Mesangial cell (primary cell): Measurements from ENCODE around the gene GOLGA8T. TPM values are rescaled to one million over a fixed set of nuclear protein-coding genes. Genes with fewer than 3 reads are reported as not detected.

Source experiments
- total RNA-seq: library from RNA; depleted of rRNA; stranded (reverse); fragments of >200 nt; gene quantifications from 2 replicates; pipeline ENCODE4 v1.2.3, GENCODE V29; 2015

The GOLGA8T gene, protein sequence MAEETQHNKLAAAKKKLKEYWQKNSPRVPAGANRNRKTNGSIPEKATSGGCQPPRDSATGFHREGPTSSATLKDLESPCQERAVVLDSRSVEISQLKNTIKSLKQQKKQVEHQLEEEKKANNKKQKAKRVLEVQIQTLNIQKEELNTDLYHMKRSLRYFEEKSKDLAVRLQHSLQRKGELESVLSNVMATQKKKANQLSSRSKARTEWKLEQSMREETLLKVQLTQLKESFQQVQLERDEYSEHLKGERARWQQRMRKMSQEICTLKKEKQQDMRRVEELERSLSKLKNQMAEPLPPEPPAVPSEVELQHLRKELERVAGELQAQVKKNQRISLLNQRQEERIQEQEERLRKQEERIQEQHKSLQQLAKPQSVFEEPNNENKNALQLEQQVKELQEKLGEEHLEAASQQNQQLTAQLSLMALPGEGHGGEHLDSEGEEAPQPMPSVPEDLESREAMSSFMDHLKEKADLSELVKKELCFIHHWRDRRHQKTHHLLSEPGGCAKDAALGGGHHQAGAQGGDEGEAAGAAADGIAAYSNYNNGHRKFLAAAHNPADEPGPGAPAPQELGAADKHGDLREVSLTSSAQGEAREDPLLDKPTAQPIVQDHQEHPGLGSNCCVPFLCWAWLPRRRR
- total RNA-seq, result not detected in 2 replicates

DNA sequence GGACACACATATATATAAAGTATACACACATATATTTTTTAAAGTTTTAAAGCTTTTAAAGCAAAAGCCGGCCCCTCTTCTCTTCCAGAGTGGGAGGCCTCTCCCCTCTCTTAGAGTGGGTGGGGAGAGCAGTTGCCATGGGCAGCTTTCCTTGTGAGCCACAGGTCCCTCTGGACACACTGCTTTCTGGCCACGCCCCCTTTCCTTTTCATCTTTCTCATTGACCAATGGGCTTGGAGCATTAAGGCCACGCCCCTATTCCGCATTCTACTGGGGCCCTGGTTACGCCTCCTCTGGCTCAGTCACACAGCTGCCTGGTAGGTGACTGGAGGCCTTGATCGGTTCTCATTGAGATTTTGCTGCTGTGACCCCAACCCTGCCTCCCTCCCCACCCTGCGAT, at the start of gene GOLGA8T:
Gene GOLGA8T, plus strand, starts transcription at position 301 of the 400 bp plus-strand sequence. Its CDS starts 98 bp downstream, at position 399.

Other genes with a start within 250 kb of the GOLGA8T start
- not detected in 2 replicates for gene GOLGA8J, start 52.1 kb upstream of the GOLGA8T start, total RNA-seq